ENCODE measurements around the gene VCAN. TPM values are rescaled to one million over a fixed set of nuclear protein-coding genes. Genes with fewer than 3 reads are reported as not detected.

VCAN gene
- total RNA-seq, 4 donors from 2014 or later, result 9.4 to 49.2 (median 10.9) TPM

- no peaks in the 10 kb centered on the region for H3K36me3 ChIP-seq
- peak; percentile 7 for DNase-seq
- WGBS, 2 donors (ENCODE audit: low coverage in 1 of 2), result 14 to 18% methylated on average over 2 to 3 of the region's 3 CpGs
- TF ChIP-seq CTCF (IDR thresholded peaks at IDR 0.05), result peak in 2 of 5 experiments; percentile 29 to 30
- no peak for TF ChIP-seq POLR2AphosphoS5 (IDR thresholded peaks at IDR 0.05)
- H3K4me3 ChIP-seq, result no peak overlapping the region
- H3K9me3 ChIP-seq, result no peaks in the 10 kb centered on the region
- intact Hi-C loops (cut with DNase I; ENCODE audit: low total_unique reads) (no loop called here), in situ Hi-C loops (cut with MboI; ENCODE audit: low pct_ligation_motif_present in 1 of 4, low pct_unique_long_range_greater_than_20kb in 1 of 4, low sequenced_read_pairs in 3 of 4) (no loop called here)
- no peak overlapping the region for H3K27ac ChIP-seq
- no peaks in the 10 kb centered on the region for H3K4me1 ChIP-seq
- H3K27me3 ChIP-seq, result no peaks in the 10 kb centered on the region
Observed at GRCh38 chr5:83608122-83608521, 136.6 kb downstream of the VCAN start.

- H3K9me3 ChIP-seq, result peaks cover 0 to 4% of the 10 kb centered on the region in 2 donors
- DNase-seq, result no peak
Observed at GRCh38 chr5:83614841-83615240, 143.3 kb downstream of the VCAN start.

GRCh38 chr5:83628360-83628759, 156.8 kb downstream of the VCAN start:
- in situ Hi-C loops (cut with MboI; ENCODE audit: low pct_ligation_motif_present in 1 of 4, low pct_unique_long_range_greater_than_20kb in 1 of 4, low sequenced_read_pairs in 3 of 4), result no loop called here

More at GRCh38 chr5:83614841-83615240, 143.3 kb downstream of the VCAN start:
- H3K27me3 ChIP-seq, result no peaks in the 10 kb centered on the region
- H3K4me3 ChIP-seq, result no peak overlapping the region
- TF ChIP-seq EP300 (IDR thresholded peaks at IDR 0.05; ENCODE audit: low read depth), result no peak
- intact Hi-C loops (cut with DNase I; ENCODE audit: low total_unique reads), result no loop called here
- H3K4me1 ChIP-seq, result no peaks in the 10 kb centered on the region
- in situ Hi-C loops (cut with MboI; ENCODE audit: low pct_ligation_motif_present in 1 of 4, low pct_unique_long_range_greater_than_20kb in 1 of 4, low sequenced_read_pairs in 3 of 4), result no loop called here
- no peaks in the 10 kb centered on the region for H3K36me3 ChIP-seq
- H3K27ac ChIP-seq, result no peak overlapping the region

More at GRCh38 chr5:83628360-83628759, 156.8 kb downstream of the VCAN start:
- intact Hi-C loops (cut with DNase I; ENCODE audit: low total_unique reads), result no loop called here
- DNase-seq, result no peak
- Histone ChIP-seq H3K36me3 (no peaks in the 10 kb centered on the region), H3K27me3 (no peaks in the 10 kb centered on the region), H3K4me1 (no peaks in the 10 kb centered on the region), H3K9me3 (no peaks in the 10 kb centered on the region), H3K27ac (no peak overlapping the region), H3K4me3 (no peak overlapping the region)
- no peak for TF ChIP-seq CTCF (IDR thresholded peaks at IDR 0.05)
- TF ChIP-seq POLR2A (IDR thresholded peaks at IDR 0.05), result no peak
- no peak for TF ChIP-seq EP300 (IDR thresholded peaks at IDR 0.05; ENCODE audit: low read depth)
- no peak for TF ChIP-seq POLR2AphosphoS5 (IDR thresholded peaks at IDR 0.05)
- WGBS, 2 donors (ENCODE audit: low coverage in 1 of 2), result 63 to 71% methylated on average over 2 of the region's 2 CpGs

Other genes with a start within 250 kb of the VCAN start
- 1 to 10 TPM in 1 of 4 donors, under 1 TPM in 1, not detected in 2; 0.48 to 3.1 TPM for gene HAPLN1, start 249.1 kb downstream of the VCAN start, total RNA-seq

All from transverse colon (tissue), 4 donors.